ENCODE results near the gene TM4SF20. TPM values are rescaled to one million over a fixed set of nuclear protein-coding genes. Genes with fewer than 3 reads are reported as not detected.

The TM4SF20 gene
- total RNA-seq, 1 donor from 2014 or later: not detected

DNA sequence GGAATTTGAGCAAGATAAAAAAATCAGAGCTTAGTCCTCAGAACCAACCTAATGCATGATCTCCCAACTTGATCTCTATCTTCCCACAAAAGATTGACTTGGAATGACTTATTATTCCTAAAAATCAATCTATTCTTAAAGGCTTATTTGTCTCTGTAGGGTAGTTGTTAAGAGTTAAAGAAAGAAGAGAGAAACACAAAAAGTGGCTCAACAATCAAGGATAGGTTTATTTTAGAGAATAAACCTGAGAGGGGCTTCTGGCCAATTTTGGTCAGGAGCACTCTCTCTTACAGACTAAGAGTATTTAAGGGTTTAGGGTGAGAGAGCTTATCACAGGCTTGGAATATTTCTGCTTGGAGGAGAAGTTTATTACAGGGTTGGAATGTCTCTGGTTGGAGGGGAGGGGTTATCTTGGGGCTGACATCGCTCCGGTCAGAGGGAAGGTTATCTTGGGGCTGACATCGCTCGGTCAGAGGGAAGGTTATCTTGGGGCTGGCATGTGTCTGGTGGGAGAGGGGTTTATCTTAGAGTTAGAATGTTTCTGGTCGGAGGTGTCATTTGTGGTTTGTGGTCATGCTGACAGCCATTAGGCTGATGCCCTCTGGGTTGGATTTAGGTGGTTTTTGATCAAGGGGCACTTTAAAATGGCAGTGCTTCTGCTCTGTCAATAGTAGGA lies 56.4 kb downstream of the TM4SF20 start:
- intact Hi-C loops (cut with micrococcal nuclease): loop anchor here (10.0 kb wide), 2 partner anchors 668 to 1108 kb away; no protein-coding TSS in a partner anchor

- intact Hi-C loops (cut with micrococcal nuclease): loop anchor here (10.0 kb wide), 2 partner anchors 666 to 1106 kb away; no protein-coding TSS in a partner anchor
These were observed 58.6 kb downstream of the TM4SF20 start for GRCh38 chr2:227320305-227321094.

- intact Hi-C loops (cut with micrococcal nuclease): no loop called here
These were observed 61.3 kb downstream of the TM4SF20 start for GRCh38 chr2:227317834-227318233.

GRCh38 chr2:227313310-227313709 lies 65.8 kb downstream of the TM4SF20 start:
- intact Hi-C loops (cut with micrococcal nuclease): no loop called here

GRCh38 chr2:227312579-227312978 lies 66.5 kb downstream of the TM4SF20 start:
- intact Hi-C loops (cut with micrococcal nuclease): no loop called here

Other genes starting within 250 kb of the TM4SF20 start
- not detected in 2 replicates for gene COL4A4, start 215.1 kb downstream of the TM4SF20 start, total RNA-seq
- gene COL4A3, start 214.7 kb downstream of the TM4SF20 start, total RNA-seq: not detected in 2 replicates
- gene MFF, start 54.1 kb downstream of the TM4SF20 start, total RNA-seq: 58.5 and 63.9 TPM in 2 replicates
- not detected in 2 replicates for gene SCYGR1, start 8.6 kb upstream of the TM4SF20 start, total RNA-seq
- gene AGFG1, start 92.8 kb upstream of the TM4SF20 start, total RNA-seq: 74.0 and 76.4 TPM in 2 replicates
- gene SCYGR2, start 219.6 kb upstream of the TM4SF20 start, total RNA-seq: not detected in 2 replicates
- not detected in 2 replicates for gene SCYGR3, start 235.5 kb upstream of the TM4SF20 start, total RNA-seq
- gene SCYGR4, start 238.2 kb upstream of the TM4SF20 start, total RNA-seq: not detected in 2 replicates

Data from T-helper 1 cell treated with Interleukin-12 subunit alpha and Interleukin-12 subunit beta and Interleukin-4 antibody, amounts not matched to agents 30 ng/mL and 1 ng/mL, for 36 hours (primary cell).